Ovary (tissue), 9 donors: Measurements from ENCODE around the gene MAU2. TPM values are rescaled to one million over a fixed set of nuclear protein-coding genes. Genes with fewer than 3 reads are reported as not detected.

Source experiments
- DNase-seq, 5 donors: peaks; one replicate each; pipeline ENCODE4 v3.0.0-alpha.2; 2019 to 2020
- H3K27ac ChIP-seq, 2 donors: fragments of 200-600 bp; one replicate each; pipeline versions ENCODE4 v1.5.1 to v1.8.0; 2019 to 2022
- H3K27me3 ChIP-seq: fragments of 200-600 bp; one replicate; pipeline ENCODE4 v1.8.0; 2022
- H3K36me3 ChIP-seq: fragments of 200-600 bp; sonication (generic); one replicate; pipeline ENCODE4 v1.5.1; 2019
- H3K4me1 ChIP-seq: one replicate; pipeline ENCODE4 v1.8.1; 2013; ENCODE audit warnings: mild to moderate bottlenecking, moderate library complexity; ENCODE audit not compliant: insufficient read depth
- H3K4me3 ChIP-seq: fragments of 200-600 bp; sonication (generic); one replicate; pipeline ENCODE4 v1.5.1; 2017
- H3K9me3 ChIP-seq, 2 donors: fragments of 200-600 bp in 1 of 2; sonication (generic) in 1 of 2; one replicate each; pipeline versions ENCODE4 v1.5.1 to v1.8.1; 2013 to 2019; ENCODE audit warnings: mild to moderate bottlenecking in 1 of 2, moderate library complexity in 1 of 2
- EP300 ChIP-seq: sonication (generic); formaldehyde crosslinking; IDR thresholded peaks from one replicate; pipeline ENCODE4 v1.6.1; 2017; ENCODE audit warnings: antibody characterized with exemption
- POLR2A ChIP-seq: fragments of 450-650 bp; IDR thresholded peaks from one replicate; pipeline ENCODE4 v1.6.1; 2017; ENCODE audit warnings: antibody characterized with exemption, mild to moderate bottlenecking, moderate library complexity
- WGBS, 3 donors: extraction: QIAGEN DNeasy Blood & Tissue Kit in 1 of 3; methylation state at CpG; one replicate each; pipeline versions ENCODE4 v1.1.5 to v1.1.7; 2013 to 2017; 5-methylcytosine and 5-hydroxymethylcytosine counted together
- intact Hi-C, 4 donors: fragments of 100-400 bp; cut with DNase I; formaldehyde crosslinking; loops; one replicate each; pipeline versions ENCODE4 v1.11.0 to v1.15.1; 2022 to 2023
- polyA plus RNA-seq, 2 donors: library from polyadenylated mRNA; stranded (reverse); fragments of 200-250 nt in 1 of 2; fragments of 350-450 nt in 1 of 2; fragmentation: Illumina TruSeq in 1 of 2; extraction: RNeasy Lipid Tissue Mini Kit (QIAGEN cat#74804) in 1 of 2; gene quantifications; one replicate each; pipeline ENCODE4 v1.2.3, GENCODE V29; 2013 to 2014
- total RNA-seq, 7 donors: library from RNA; depleted of rRNA in 2 of 7; stranded (reverse); fragments of >200 nt in 2 of 7; fragmentation: NEBNext Ultra II Directional in 3 of 7; extraction: Animal tissue kit (Norgen Biotek cat#: 25700) in 3 of 7; gene quantifications; one replicate each; pipeline versions ENCODE4 v1.1.0 to v1.2.4, GENCODE V29; 2016 to 2023
- TF ChIP-seq, protein P1 (sequence below), 3 donors: fragments of 450-650 bp in 2 of 3; fragments of 200-600 bp in 1 of 3; IDR thresholded peaks; one replicate each; pipeline versions ENCODE4 v1.5.1 to v1.8.0; 2016 to 2022; ENCODE audit warnings: antibody characterized with exemption in 3 of 3, mild to moderate bottlenecking in 1 of 3
- donor health status: DM: no; HTN: no; CAD: no; lungs with moderate emphysema.
- donor health status: DM: no; HTN: no; CAD: no.
- donor health status: Bipolar disorder and iron deficiency.
- donor health status: DM: yes; HTN: yes; CAD: no.
- donor health status: DM: no; HTN: no; CAD: no.
- donor health status: DM: yes; HTN: yes; CAD: no.

The MAU2 gene
- total and polyA plus RNA-seq, 9 donors: 12.4 to 77.0 (median 56.8) TPM

DNA sequence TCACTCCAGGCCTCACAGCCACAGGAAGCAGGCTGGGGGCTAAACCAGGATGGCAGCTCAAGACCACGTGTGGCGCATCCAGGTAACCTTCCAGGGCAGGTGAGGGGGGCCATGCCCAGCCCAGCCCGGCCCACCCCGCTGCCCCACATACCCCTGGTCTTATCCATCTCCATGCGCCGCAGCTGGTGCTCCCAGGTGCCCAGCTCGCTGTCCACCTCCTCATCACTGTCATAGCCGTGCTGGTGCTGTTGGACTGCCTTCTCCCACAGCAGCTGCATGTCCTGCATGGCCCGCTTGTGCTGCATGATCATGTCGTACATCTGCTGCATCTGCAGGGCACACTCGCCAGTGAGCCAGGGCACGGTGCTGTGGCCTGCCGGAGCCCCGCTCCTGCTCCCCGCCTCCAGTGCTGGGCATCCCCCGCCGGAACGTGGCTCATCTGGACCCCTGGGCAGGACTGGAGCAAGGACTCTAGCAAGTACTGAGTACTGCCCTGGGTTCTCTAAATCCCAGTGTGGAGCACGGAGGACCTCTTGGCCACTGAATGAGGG is 41.5 kb upstream of the MAU2 start:
- 85 to 90% (median 89%) methylated on average over 19 of the region's 19 CpGs for WGBS, 3 donors

DNA sequence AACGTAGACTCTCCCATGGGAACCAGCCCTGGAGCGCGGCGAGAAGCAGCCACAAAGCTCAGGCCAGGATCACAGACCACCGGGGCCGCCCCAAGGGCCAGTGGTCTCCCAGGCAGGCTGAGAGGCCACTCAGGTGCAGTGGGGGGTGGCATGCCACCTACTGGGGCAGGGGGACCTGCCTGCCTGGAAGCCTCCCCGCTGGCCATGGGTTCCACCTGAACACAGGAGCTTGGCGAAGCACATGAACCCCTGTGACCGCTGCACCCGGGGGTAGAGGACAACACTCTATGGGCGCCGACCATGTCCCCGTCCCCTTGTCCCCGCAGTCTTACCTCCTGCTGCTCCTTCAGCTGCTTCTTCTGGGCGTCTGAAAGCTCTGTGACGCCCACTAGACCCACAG is 40.8 kb upstream of the MAU2 start:
- Histone ChIP-seq H3K9me3 (no peaks in the 10 kb centered on the region), H3K27me3 (no peaks in the 10 kb centered on the region)
- intact Hi-C loops: no loop called here

More for the DNA sequence above, 41.5 kb upstream of the MAU2 start:
- Histone ChIP-seq H3K4me1 (no peaks in the 10 kb centered on the region), H3K27me3 (no peaks in the 10 kb centered on the region), H3K4me3 (no peak overlapping the region), H3K36me3 (no peaks in the 10 kb centered on the region), H3K27ac (no peak overlapping the region), H3K9me3 (no peaks in the 10 kb centered on the region)
- no peak for DNase-seq
- intact Hi-C loops: no loop called here
- TF ChIP-seq, protein P1, sequence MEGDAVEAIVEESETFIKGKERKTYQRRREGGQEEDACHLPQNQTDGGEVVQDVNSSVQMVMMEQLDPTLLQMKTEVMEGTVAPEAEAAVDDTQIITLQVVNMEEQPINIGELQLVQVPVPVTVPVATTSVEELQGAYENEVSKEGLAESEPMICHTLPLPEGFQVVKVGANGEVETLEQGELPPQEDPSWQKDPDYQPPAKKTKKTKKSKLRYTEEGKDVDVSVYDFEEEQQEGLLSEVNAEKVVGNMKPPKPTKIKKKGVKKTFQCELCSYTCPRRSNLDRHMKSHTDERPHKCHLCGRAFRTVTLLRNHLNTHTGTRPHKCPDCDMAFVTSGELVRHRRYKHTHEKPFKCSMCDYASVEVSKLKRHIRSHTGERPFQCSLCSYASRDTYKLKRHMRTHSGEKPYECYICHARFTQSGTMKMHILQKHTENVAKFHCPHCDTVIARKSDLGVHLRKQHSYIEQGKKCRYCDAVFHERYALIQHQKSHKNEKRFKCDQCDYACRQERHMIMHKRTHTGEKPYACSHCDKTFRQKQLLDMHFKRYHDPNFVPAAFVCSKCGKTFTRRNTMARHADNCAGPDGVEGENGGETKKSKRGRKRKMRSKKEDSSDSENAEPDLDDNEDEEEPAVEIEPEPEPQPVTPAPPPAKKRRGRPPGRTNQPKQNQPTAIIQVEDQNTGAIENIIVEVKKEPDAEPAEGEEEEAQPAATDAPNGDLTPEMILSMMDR (IDR thresholded peaks at IDR 0.05): no peak
- TF ChIP-seq POLR2A: no peak
- no peak for TF ChIP-seq EP300

DNA sequence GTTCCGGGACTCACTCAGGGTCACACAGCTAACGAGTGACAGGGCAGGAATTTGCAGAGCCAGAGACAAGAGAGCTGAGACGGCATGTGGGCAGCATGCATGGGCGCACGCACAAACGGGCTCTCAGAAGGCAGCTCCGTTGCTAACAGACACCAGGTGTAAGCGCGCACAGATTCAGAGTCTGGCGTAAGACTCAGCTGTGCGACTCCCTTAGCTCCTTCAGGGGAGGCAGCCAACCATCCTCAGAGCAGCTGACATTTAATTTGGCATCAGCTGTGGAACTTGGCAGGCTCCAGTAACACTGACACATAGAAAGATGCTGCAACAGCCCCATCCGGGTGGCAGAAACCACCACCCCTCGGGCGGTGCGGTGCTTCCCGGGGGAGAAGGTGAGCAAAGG is 40.1 kb upstream of the MAU2 start:
- H3K4me1 ChIP-seq: no peaks in the 10 kb centered on the region
- DNase-seq: no peak
- H3K9me3 ChIP-seq: no peaks in the 10 kb centered on the region
- H3K4me3 ChIP-seq: no peak overlapping the region
- H3K27me3 ChIP-seq: no peaks in the 10 kb centered on the region
- intact Hi-C loops: no loop called here
- no peaks in the 10 kb centered on the region for H3K36me3 ChIP-seq
- 80 to 84% (median 81%) methylated on average over 14 to 16 of the region's 16 CpGs for WGBS, 3 donors
- no peak for TF ChIP-seq EP300
- no peak for TF ChIP-seq POLR2A
- TF ChIP-seq, protein P1 (IDR thresholded peaks at IDR 0.05): no peak
- no peak overlapping the region for H3K27ac ChIP-seq

More for the DNA sequence above, 40.8 kb upstream of the MAU2 start:
- no peaks in the 10 kb centered on the region for H3K36me3 ChIP-seq
- no peak overlapping the region for H3K4me3 ChIP-seq
- H3K27ac ChIP-seq: no peak overlapping the region
- no peak for DNase-seq
- no peaks in the 10 kb centered on the region for H3K4me1 ChIP-seq
- TF ChIP-seq, protein P1 (IDR thresholded peaks at IDR 0.05): no peak
- no peak for TF ChIP-seq POLR2A
- no peak for TF ChIP-seq EP300
- 85 to 94% (median 93%) methylated on average over 16 of the region's 16 CpGs for WGBS, 3 donors

DNA sequence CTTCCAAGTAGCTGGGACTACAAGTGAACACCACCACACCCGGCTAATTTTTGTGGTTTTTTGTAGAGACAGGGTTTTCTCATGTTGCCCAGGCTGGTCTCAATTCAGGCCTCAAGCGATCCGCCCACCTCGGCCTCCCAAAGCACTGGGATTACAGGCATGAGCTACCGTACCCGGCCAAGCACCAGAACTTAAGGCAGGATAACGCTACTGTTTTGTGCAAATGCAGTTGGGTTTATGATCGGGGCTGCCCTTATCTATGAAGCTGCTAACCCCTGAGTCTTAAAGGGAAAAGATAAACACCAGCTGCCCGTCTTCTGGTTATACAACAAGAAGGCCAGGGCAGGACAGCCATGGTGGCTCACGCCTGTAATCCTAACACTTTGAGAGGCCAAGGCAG is 34.9 kb upstream of the MAU2 start:
- no peak for DNase-seq
- Histone ChIP-seq H3K4me3 (no peak overlapping the region), H3K9me3 (no peaks in the 10 kb centered on the region), H3K36me3 (no peaks in the 10 kb centered on the region), H3K27me3 (no peaks in the 10 kb centered on the region), H3K4me1 (no peaks in the 10 kb centered on the region), H3K27ac (no peak overlapping the region)
- intact Hi-C loops: no loop called here
- 94 to 96% (median 95%) methylated on average over 10 of the region's 10 CpGs for WGBS, 3 donors
- TF ChIP-seq EP300 (no peak), POLR2A (no peak)
- TF ChIP-seq, protein P1 (IDR thresholded peaks at IDR 0.05): no peak
